Erythroblast (primary cell): ENCODE measurements around the gene SCGB1D2.

Source experiments
- DNase-seq, 2 experiments: peaks; one replicate each; lab custom pipeline; 2025; lab: John Stamatoyannopoulos, UW
- GATA1 ChIP-seq: IDR thresholded peaks from 2 replicates; pipeline ENCODE4 v1.6.1; 2011; ENCODE audit warnings: low read depth, mild to moderate bottlenecking, control low read depth, low read length, moderate library complexity
- POLR2A ChIP-seq: IDR thresholded peaks from 2 replicates; pipeline ENCODE4 v1.6.1; 2011; ENCODE audit warnings: mild to moderate bottlenecking, low read length

The SCGB1D2 gene

DNA sequence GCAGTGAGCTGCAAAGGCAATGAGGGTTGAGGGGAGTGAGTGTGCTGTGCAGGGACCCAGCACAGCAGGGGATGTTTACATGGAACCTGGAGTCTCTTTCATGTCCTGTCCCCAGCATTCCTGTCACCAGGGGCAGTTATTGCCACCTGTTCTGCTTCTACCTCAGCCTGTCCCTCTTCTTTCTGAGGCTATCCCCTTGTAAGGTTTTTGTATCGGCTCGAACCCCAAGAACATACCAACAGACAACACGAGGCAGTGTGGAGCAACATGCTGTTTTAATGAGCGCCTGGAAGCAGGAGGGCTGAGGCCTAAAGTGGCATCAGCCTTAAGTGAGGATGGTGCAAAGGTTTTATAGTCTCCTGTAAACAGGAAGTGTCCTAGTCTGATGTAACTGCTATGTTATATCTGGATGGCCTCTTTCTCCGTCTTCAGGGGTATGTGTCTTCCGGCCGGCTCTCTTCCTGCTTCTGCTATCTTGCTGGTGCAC is 31.8 kb downstream of the SCGB1D2 start:
- no peak for TF ChIP-seq GATA1
- DNase-seq = no peak

DNA sequence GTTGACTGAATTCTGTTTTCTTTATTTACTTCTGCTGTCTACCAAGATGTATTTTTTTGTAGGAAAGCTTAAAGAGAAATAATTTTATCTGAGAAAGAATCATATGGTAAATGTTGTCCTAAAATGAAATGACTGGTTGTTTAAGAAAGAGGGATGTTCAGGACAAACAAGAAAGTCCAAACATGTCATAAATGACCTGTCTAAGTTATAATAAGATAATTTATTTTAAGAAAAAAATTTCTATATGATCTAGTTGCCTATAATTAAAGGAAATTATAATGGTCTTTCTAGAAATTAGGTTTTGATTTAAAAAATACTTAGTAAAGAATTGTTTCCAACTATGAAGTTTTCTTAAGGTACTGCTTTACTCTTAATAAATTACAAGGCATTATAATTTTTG is 38.4 kb downstream of the SCGB1D2 start:
- TF ChIP-seq GATA1 (no peak), POLR2A (no peak)
- DNase-seq = no peak
